Skeletal muscle cell (primary cell): ENCODE measurements around the gene ITGA7.
"Not testable (repeated sequence)": the region's sequence is repeated elsewhere in the genome, so short reads cannot be mapped to it uniquely, and the experiment has no call there.

Experiments used
- DNase-seq: peaks from one replicate; pipeline ENCODE4 v3.0.0-alpha.2; 2010; ENCODE audit warnings: low read depth
- H3K4me3 ChIP-seq: 2 replicates; pipeline ENCODE4 v1.5.1; 2011; ENCODE audit warnings: low read depth, mild to moderate bottlenecking, control low read depth, low read length, moderate library complexity

Gene ITGA7

GRCh38 chr12:55657212-55657611 is 50.5 kb downstream of the ITGA7 start:
- no peak overlapping the region for H3K4me3 ChIP-seq
- no peak for DNase-seq

- DNase-seq, result no peak
- H3K4me3 ChIP-seq, result no peak overlapping the region
Observed at GRCh38 chr12:55654511-55655214, 53.0 kb downstream of the ITGA7 start.

- DNase-seq, result no peak
Observed at GRCh38 chr12:55653031-55653430, 54.7 kb downstream of the ITGA7 start.

GRCh38 chr12:55652352-55652751 is 55.4 kb downstream of the ITGA7 start:
- no peak for DNase-seq
- H3K4me3 ChIP-seq, result no peak overlapping the region

More at GRCh38 chr12:55653031-55653430, 54.7 kb downstream of the ITGA7 start:
- no peak overlapping the region for H3K4me3 ChIP-seq

- DNase-seq, result no peak
- H3K4me3 ChIP-seq, result no peak overlapping the region
Observed at GRCh38 chr12:55651299-55651683, 56.4 kb downstream of the ITGA7 start.

GRCh38 chr12:55650620-55651298 is 56.9 kb downstream of the ITGA7 start:
- DNase-seq, H3K4me3 ChIP-seq: not testable (repeated sequence)

GRCh38 chr12:55647027-55647426 is 60.7 kb downstream of the ITGA7 start:
- no peak for DNase-seq

GRCh38 chr12:55644591-55644990 is 63.1 kb downstream of the ITGA7 start:
- H3K4me3 ChIP-seq, result no peak overlapping the region
- no peak for DNase-seq

More at GRCh38 chr12:55647027-55647426, 60.7 kb downstream of the ITGA7 start:
- no peak overlapping the region for H3K4me3 ChIP-seq

GRCh38 chr12:55642669-55643068 is 65.0 kb downstream of the ITGA7 start:
- no peak overlapping the region for H3K4me3 ChIP-seq
- no peak for DNase-seq

- no peak overlapping the region for H3K4me3 ChIP-seq
- DNase-seq, result no peak
Observed at GRCh38 chr12:55642267-55642666, 65.4 kb downstream of the ITGA7 start.

- no peak for DNase-seq
- no peak overlapping the region for H3K4me3 ChIP-seq
Observed at GRCh38 chr12:55641595-55641994, 66.1 kb downstream of the ITGA7 start.

GRCh38 chr12:55637467-55637866 is 70.2 kb downstream of the ITGA7 start:
- no peak for DNase-seq
- no peak overlapping the region for H3K4me3 ChIP-seq

- no peak within 1 kb of the TSS for H3K4me3 ChIP-seq
- no peak for DNase-seq
Observed at GRCh38 chr12:55636853-55637252, 70.9 kb downstream of the ITGA7 start, which contains the start of gene OR10P1. OR10P1 (plus strand) TSS chr12:55636892; CDS start chr12:55636892, 0 bp downstream.

- DNase-seq, result no peak
- H3K4me3 ChIP-seq, result no peak overlapping the region
Observed at GRCh38 chr12:55636116-55636655, 71.5 kb downstream of the ITGA7 start.
